Measurements from ENCODE around the gene GABRB1.

The GABRB1 gene

DNA sequence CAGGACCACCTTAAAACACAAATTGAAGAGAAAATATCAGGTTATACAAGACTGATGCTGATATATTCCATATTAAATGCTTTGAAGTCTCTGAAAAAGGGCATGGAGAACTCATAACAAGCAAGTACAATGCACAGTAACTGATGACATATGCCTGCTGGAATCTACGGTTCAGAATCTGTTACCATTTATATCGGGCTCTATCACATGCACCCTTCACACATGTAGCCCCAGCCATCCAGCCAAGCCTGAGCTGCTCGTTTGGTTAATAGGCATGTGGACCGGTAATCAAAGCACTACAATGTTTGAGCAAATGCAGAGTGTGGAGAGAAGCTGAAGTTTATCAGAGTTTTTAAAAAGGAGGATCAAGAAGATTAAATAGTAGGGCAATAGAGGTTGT lies 420.3 kb downstream of the GABRB1 start:
- ATAC-seq: no peak
- TF ChIP-seq, protein P1, sequence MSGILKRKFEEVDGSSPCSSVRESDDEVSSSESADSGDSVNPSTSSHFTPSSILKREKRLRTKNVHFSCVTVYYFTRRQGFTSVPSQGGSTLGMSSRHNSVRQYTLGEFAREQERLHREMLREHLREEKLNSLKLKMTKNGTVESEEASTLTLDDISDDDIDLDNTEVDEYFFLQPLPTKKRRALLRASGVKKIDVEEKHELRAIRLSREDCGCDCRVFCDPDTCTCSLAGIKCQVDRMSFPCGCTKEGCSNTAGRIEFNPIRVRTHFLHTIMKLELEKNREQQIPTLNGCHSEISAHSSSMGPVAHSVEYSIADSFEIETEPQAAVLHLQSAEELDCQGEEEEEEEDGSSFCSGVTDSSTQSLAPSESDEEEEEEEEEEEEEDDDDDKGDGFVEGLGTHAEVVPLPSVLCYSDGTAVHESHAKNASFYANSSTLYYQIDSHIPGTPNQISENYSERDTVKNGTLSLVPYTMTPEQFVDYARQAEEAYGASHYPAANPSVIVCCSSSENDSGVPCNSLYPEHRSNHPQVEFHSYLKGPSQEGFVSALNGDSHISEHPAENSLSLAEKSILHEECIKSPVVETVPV (CRISPR knock-in tag; IDR thresholded peaks at IDR 0.05): no peak
- TF ChIP-seq CSDC2 (CRISPR knock-in tag; IDR thresholded peaks at IDR 0.05) (no peak), ZFP30 (CRISPR knock-in tag; IDR thresholded peaks at IDR 0.05) (no peak), ARNTL (CRISPR knock-in tag; IDR thresholded peaks at IDR 0.05; ENCODE audit: borderline replicate concordance, low read depth) (no peak)

DNA sequence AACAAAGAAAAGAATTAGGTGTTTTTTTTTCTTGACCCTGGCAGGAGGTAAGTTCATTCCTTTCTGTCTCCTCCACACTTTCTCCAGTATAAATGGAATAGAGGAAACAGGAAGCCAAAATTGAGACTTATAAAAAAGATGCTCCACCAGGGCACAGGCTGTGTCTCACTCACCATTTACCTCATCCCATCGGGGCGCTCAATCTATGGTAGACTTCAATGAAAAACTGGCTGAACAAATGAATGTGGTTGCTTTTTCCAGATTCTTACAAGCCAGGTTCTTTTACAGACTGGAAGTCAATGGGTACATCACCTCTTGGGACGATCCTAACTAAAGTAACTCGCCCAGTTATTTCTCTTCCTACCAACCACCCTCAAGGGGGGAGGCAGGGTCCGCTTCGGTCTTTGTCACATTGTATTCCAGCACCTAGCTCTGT lies 431.4 kb downstream of the GABRB1 start:
- ATAC-seq: peak; percentile 43
- TF ChIP-seq ARNTL (CRISPR knock-in tag; IDR thresholded peaks at IDR 0.05; ENCODE audit: borderline replicate concordance, low read depth) (no peak), ZFP3 (CRISPR knock-in tag; IDR thresholded peaks at IDR 0.05) (no peak), TOX (CRISPR knock-in tag; IDR thresholded peaks at IDR 0.05; ENCODE audit: borderline replicate concordance) (no peak)

DNA sequence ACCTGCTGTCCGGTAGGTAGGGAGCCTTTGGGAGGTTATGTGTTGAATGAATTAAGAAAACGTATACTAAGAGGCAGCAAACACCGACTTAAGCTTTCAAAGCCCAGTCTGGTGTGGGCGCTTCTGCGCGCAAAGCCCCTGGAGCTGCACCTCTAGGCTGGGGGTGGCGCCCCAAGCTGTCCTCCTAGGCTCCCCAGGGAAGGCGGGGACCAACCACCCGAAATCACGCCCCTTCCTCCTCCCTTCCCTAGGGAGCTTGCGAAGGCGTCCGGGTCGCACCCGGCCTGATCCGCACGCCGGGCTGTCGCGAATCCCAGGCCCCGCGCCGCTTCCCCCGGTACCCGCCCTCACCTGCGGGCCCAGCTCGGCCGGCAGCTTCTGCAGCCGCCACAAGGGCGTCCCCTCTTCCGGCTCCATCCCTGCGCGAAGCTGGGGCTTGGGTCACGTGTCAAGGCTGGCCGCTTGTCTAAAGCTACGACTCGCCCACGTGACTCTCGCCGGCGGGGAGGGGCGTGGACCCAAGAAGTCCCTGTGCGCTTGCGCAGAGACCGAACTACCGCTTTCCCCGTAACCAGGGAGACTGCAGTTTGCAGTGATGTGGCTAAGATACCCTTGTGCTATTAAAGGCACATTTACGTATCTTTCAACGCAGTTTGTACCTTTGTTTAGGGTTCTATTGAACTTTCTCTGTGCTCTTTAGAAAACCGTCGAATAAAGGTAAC lies 432.0 kb downstream of the GABRB1 start, which contains the start of gene COMMD8:
Gene COMMD8, minus strand, starts transcription at position 468 of the 722 bp plus-strand sequence. Its CDS starts 51 bp downstream, at position 417.
- ATAC-seq: peak; percentile 97
- TF ChIP-seq GLIS3 (CRISPR knock-in tag; IDR thresholded peaks at IDR 0.05) (no peak), ARNTL (CRISPR knock-in tag; IDR thresholded peaks at IDR 0.05; ENCODE audit: borderline replicate concordance, low read depth) (peak; percentile 94), ZNF565 (CRISPR knock-in tag; conservative IDR thresholded peaks at IDR 0.05; ENCODE audit: low read depth) (no peak), ZC3H10 (CRISPR knock-in tag; IDR thresholded peaks at IDR 0.05) (no peak), ZNF8 (CRISPR knock-in tag; IDR thresholded peaks at IDR 0.05) (no peak), TCF4 (CRISPR knock-in tag; IDR thresholded peaks at IDR 0.05; ENCODE audit: borderline replicate concordance) (no peak)
- TF ChIP-seq, protein P2, sequence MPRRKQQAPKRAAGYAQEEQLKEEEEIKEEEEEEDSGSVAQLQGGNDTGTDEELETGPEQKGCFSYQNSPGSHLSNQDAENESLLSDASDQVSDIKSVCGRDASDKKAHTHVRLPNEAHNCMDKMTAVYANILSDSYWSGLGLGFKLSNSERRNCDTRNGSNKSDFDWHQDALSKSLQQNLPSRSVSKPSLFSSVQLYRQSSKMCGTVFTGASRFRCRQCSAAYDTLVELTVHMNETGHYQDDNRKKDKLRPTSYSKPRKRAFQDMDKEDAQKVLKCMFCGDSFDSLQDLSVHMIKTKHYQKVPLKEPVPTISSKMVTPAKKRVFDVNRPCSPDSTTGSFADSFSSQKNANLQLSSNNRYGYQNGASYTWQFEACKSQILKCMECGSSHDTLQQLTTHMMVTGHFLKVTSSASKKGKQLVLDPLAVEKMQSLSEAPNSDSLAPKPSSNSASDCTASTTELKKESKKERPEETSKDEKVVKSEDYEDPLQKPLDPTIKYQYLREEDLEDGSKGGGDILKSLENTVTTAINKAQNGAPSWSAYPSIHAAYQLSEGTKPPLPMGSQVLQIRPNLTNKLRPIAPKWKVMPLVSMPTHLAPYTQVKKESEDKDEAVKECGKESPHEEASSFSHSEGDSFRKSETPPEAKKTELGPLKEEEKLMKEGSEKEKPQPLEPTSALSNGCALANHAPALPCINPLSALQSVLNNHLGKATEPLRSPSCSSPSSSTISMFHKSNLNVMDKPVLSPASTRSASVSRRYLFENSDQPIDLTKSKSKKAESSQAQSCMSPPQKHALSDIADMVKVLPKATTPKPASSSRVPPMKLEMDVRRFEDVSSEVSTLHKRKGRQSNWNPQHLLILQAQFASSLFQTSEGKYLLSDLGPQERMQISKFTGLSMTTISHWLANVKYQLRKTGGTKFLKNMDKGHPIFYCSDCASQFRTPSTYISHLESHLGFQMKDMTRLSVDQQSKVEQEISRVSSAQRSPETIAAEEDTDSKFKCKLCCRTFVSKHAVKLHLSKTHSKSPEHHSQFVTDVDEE (CRISPR knock-in tag; IDR thresholded peaks at IDR 0.05): no peak
- TF ChIP-seq, protein P1 (CRISPR knock-in tag; IDR thresholded peaks at IDR 0.05): no peak

DNA sequence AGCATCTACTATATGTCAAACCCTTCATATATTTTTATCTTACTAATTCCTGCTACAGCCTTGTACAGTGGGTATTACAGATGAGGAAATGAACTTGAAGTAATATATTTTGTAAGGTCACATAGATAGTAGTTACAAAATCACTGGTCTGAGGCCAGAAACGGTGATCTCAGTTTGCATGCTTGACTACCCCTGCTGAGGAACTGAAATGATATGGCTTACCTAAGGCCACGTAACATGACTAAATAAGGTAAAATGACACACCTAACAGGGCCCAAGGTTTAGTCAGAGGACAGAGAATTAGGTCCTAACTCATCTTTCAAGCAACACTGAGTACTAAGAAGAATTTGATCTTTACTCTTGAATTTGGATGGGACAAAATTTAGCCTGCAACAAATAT lies 433.6 kb downstream of the GABRB1 start:
- no peak for ATAC-seq
- TF ChIP-seq TOX (CRISPR knock-in tag; IDR thresholded peaks at IDR 0.05; ENCODE audit: borderline replicate concordance) (no peak), ARNTL (CRISPR knock-in tag; IDR thresholded peaks at IDR 0.05; ENCODE audit: borderline replicate concordance, low read depth) (no peak), SNAI2 (CRISPR knock-in tag; IDR thresholded peaks at IDR 0.05) (no peak), ISL1 (CRISPR knock-in tag; IDR thresholded peaks at IDR 0.05) (no peak), RARB (CRISPR knock-in tag; IDR thresholded peaks at IDR 0.05) (no peak)
- TF ChIP-seq, protein P3, sequence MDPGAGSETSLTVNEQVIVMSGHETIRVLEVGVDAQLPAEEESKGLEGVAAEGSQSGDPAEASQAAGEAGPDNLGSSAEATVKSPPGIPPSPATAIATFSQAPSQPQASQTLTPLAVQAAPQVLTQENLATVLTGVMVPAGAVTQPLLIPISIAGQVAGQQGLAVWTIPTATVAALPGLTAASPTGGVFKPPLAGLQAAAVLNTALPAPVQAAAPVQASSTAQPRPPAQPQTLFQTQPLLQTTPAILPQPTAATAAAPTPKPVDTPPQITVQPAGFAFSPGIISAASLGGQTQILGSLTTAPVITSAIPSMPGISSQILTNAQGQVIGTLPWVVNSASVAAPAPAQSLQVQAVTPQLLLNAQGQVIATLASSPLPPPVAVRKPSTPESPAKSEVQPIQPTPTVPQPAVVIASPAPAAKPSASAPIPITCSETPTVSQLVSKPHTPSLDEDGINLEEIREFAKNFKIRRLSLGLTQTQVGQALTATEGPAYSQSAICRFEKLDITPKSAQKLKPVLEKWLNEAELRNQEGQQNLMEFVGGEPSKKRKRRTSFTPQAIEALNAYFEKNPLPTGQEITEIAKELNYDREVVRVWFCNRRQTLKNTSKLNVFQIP (CRISPR knock-in tag; IDR thresholded peaks at IDR 0.05; ENCODE audit: borderline replicate concordance, low read depth): no peak
- TF ChIP-seq, protein P4, sequence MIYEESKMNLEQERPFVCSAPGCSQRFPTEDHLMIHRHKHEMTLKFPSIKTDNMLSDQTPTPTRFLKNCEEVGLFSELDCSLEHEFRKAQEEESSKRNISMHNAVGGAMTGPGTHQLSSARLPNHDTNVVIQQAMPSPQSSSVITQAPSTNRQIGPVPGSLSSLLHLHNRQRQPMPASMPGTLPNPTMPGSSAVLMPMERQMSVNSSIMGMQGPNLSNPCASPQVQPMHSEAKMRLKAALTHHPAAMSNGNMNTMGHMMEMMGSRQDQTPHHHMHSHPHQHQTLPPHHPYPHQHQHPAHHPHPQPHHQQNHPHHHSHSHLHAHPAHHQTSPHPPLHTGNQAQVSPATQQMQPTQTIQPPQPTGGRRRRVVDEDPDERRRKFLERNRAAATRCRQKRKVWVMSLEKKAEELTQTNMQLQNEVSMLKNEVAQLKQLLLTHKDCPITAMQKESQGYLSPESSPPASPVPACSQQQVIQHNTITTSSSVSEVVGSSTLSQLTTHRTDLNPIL (CRISPR knock-in tag; IDR thresholded peaks at IDR 0.05; ENCODE audit: low read depth): no peak

Data from SK-N-SH treated with all-trans-retinoic acid at 6 μM for 48 hours (cell line).